Right lobe of liver (tissue), 4 donors: Measurements from ENCODE around the gene WNT8B.

Source experiments
- CTCF ChIP-seq, 4 donors: fragments of 200-600 bp in 3 of 4; fragments of 450-650 bp in 1 of 4; IDR thresholded peaks; one replicate each; pipeline versions ENCODE4 v1.5.1 to v1.8.0; 2016 to 2022; ENCODE audit warnings: antibody characterized with exemption in 4 of 4, mild to moderate bottlenecking in 2 of 4
- POLR2A ChIP-seq: fragments of 450-650 bp; IDR thresholded peaks from one replicate; pipeline ENCODE4 v1.6.1; 2017; ENCODE audit warnings: antibody characterized with exemption, mild to moderate bottlenecking
- donor health status: DM: no; HTN: no; CAD: no.
- donor health status: DM: no; HTN: no; CAD: no.
- donor health status: DM: no; HTN: yes; CAD: no.

DNA sequence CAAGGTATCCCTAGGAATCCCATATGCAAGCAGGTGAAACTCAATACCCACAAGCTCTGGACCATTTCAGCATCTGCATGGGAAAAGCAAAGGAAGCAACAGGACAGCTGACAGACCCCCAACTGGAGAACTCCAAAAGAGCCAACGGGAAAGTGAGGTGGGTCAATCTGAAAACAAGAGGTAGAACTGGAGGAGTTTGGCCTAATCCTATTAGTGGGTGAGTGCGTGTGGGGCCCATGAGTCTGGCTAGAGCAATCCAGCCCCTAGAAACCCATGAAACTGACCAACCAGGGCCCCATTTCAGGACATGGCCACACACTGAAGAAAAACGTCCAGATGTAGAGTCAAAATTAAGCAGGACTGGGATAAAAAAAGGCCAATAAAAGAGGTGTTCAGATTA is 26.6 kb upstream of the WNT8B start:
- TF ChIP-seq CTCF (IDR thresholded peaks at IDR 0.05) (no peak), POLR2A (no peak)
